Cardiac septum (tissue), 1 donor: ENCODE data around the gene REL. TPM values are rescaled to one million over a fixed set of nuclear protein-coding genes. Genes with fewer than 3 reads are reported as not detected.
"Not testable (repeated sequence)": the region's sequence is repeated elsewhere in the genome, so short reads cannot be mapped to it uniquely, and the experiment has no call there.

Source experiments
- DNase-seq: peaks from one replicate; pipeline ENCODE4 v3.0.0-alpha.2; 2020; ENCODE audit warnings: low spot score
- intact Hi-C: fragments of 100-400 bp; cut with DNase I; formaldehyde crosslinking; loops from one replicate; pipeline ENCODE4 v1.14.0; 2022
- total RNA-seq: library from RNA; stranded (reverse); fragmentation: NEBNext Ultra II Directional; extraction: Animal tissue kit (Norgen Biotek cat#: 25700); gene quantifications from one replicate; pipeline ENCODE4 v1.2.1, GENCODE V29; 2021
- donor health status: DM: no; HTN: no; CAD: no.

REL gene
- total RNA-seq, 1 donor from 2014 or later = 5.7 TPM

GRCh38 chr2:60865361-60865760, 16.0 kb upstream of the REL start:
- intact Hi-C loops, DNase-seq: not testable (repeated sequence)

- intact Hi-C loops = no loop called here
Measured at GRCh38 chr2:60867007-60867406, 14.4 kb upstream of the REL start.

GRCh38 chr2:60867848-60868247, 13.5 kb upstream of the REL start:
- intact Hi-C loops = no loop called here
- no peak for DNase-seq

More at GRCh38 chr2:60867007-60867406, 14.4 kb upstream of the REL start:
- no peak for DNase-seq

- intact Hi-C loops = no loop called here
- DNase-seq = no peak
Measured at GRCh38 chr2:60868589-60869273, 12.6 kb upstream of the REL start.

- intact Hi-C loops = no loop called here
- no peak for DNase-seq
Measured at GRCh38 chr2:60872510-60872928, 8.9 kb upstream of the REL start.

- intact Hi-C loops = no loop called here
- DNase-seq = no peak
Measured at GRCh38 chr2:60873381-60873780, 8.0 kb upstream of the REL start.

GRCh38 chr2:60875520-60875919, 5.9 kb upstream of the REL start:
- DNase-seq = no peak
- intact Hi-C loops = no loop called here

GRCh38 chr2:60880643-60881046, 729 bp upstream of the REL start:
- intact Hi-C loops = loop anchor here (1.0 to 5.0 kb wide), 3 partner anchors 124 to 297 kb away; partner anchors contain the start of genes PAPOLG and PEX13
- no peak for DNase-seq

GRCh38 chr2:60882971-60883753, 1.8 kb downstream of the REL start:
- intact Hi-C loops = loop anchor here (5.0 kb wide), 1 partner anchor 294 kb away; no protein-coding TSS in a partner anchor
- DNase-seq = no peak

- no peak for DNase-seq
- intact Hi-C loops = loop anchor here (5.0 kb wide), 1 partner anchor 293 kb away; no protein-coding TSS in a partner anchor
Measured at GRCh38 chr2:60883896-60884295, 2.5 kb downstream of the REL start.

GRCh38 chr2:60884800-60885199, 3.4 kb downstream of the REL start:
- no peak for DNase-seq
- intact Hi-C loops = loop anchor here (5.0 kb wide), 1 partner anchor 293 kb away; no protein-coding TSS in a partner anchor

GRCh38 chr2:60885683-60886082, 4.3 kb downstream of the REL start:
- intact Hi-C loops = no loop called here
- no peak for DNase-seq

GRCh38 chr2:60886991-60887390, 5.6 kb downstream of the REL start:
- intact Hi-C loops = no loop called here
- DNase-seq = no peak

GRCh38 chr2:60888853-60889252, 7.5 kb downstream of the REL start:
- intact Hi-C loops = no loop called here
- DNase-seq = no peak

GRCh38 chr2:60889581-60890392, 8.4 kb downstream of the REL start:
- intact Hi-C loops, DNase-seq: not testable (repeated sequence)

- DNase-seq = no peak
- intact Hi-C loops = no loop called here
Measured at GRCh38 chr2:60890393-60890707, 9.0 kb downstream of the REL start.

GRCh38 chr2:60891180-60891579, 9.8 kb downstream of the REL start:
- intact Hi-C loops = no loop called here
- no peak for DNase-seq

GRCh38 chr2:60898567-60898966, 17.2 kb downstream of the REL start:
- intact Hi-C loops = no loop called here
- no peak for DNase-seq

- no peak for DNase-seq
- intact Hi-C loops = no loop called here
Measured at GRCh38 chr2:60899230-60899891, 18.0 kb downstream of the REL start.

- DNase-seq = no peak
- intact Hi-C loops = no loop called here
Measured at GRCh38 chr2:60899892-60900249, 18.5 kb downstream of the REL start.
